Fibroblast of the aortic adventitia (primary cell): Measurements from ENCODE around the gene LIPE. TPM values are rescaled to one million over a fixed set of nuclear protein-coding genes. Genes with fewer than 3 reads are reported as not detected.
"Not testable (repeated sequence)": the region's sequence is repeated elsewhere in the genome, so short reads cannot be mapped to it uniquely, and the experiment has no call there.

ENCODE experiments used
- DNase-seq: peaks from one replicate; pipeline ENCODE4 v3.0.0-alpha.2; 2010; ENCODE audit warnings: low read depth
- H3K4me3 ChIP-seq: 2 replicates; pipeline ENCODE4 v1.5.1; 2011; ENCODE audit warnings: low read depth, mild to moderate bottlenecking, control low read depth, low read length, moderate library complexity
- CTCF ChIP-seq: IDR thresholded peaks from 2 replicates; pipeline ENCODE4 v1.5.1; 2011; ENCODE audit warnings: mild to moderate bottlenecking, low read length, control low read depth, inconsistent platforms; ENCODE audit not compliant: insufficient read depth
- total RNA-seq: library from RNA; depleted of rRNA; stranded (reverse); fragments of >200 nt; gene quantifications from 2 replicates; pipeline ENCODE4 v1.2.3, GENCODE V29; 2012; ENCODE audit warnings: low replicate concordance

The LIPE gene
- total RNA-seq, 1 donor, result 1.6 TPM

GRCh38 chr19:42469311-42470235, 42.4 kb upstream of the LIPE start:
- no peak for DNase-seq
- H3K4me3 ChIP-seq, result no peak overlapping the region
- TF ChIP-seq CTCF, result no peak

GRCh38 chr19:42468273-42468796, 41.1 kb upstream of the LIPE start:
- no peak for TF ChIP-seq CTCF
- H3K4me3 ChIP-seq, result no peak overlapping the region
- peak; percentile 66 for DNase-seq

DNA sequence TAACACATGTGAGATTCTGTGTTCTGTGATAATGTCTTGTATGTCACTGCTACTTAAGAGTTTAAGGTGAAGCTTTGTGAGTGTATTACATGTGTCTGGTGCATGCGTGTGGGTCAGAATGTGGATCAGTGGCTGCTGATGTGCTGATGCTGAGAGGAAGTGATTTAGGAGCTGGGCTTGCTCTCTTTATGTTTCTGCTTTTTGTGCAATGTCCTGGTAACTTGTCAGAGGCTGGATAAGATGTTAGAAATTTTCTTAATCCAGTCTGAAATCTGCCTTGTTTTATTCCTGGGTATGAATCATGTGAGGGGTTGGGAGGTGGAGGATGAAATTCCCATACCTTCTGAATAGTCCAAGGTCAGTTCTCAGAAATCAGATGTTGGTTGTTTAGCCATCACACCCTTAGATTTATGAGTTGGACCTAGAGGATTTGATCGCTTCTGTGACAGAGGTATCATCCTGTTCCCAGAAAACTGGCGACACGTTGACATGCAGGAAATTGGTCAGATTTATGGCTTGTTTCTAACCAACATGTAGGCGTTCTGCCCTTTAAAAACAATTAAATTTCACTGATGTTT, 40.1 kb upstream of the LIPE start:
- peak; percentile 13 for DNase-seq
- no peak overlapping the region for H3K4me3 ChIP-seq

GRCh38 chr19:42466521-42467182, 39.5 kb upstream of the LIPE start:
- peak; percentile 39 for DNase-seq
- no peak for TF ChIP-seq CTCF
- no peak overlapping the region for H3K4me3 ChIP-seq

More for the DNA sequence above, 40.1 kb upstream of the LIPE start:
- no peak for TF ChIP-seq CTCF

DNA sequence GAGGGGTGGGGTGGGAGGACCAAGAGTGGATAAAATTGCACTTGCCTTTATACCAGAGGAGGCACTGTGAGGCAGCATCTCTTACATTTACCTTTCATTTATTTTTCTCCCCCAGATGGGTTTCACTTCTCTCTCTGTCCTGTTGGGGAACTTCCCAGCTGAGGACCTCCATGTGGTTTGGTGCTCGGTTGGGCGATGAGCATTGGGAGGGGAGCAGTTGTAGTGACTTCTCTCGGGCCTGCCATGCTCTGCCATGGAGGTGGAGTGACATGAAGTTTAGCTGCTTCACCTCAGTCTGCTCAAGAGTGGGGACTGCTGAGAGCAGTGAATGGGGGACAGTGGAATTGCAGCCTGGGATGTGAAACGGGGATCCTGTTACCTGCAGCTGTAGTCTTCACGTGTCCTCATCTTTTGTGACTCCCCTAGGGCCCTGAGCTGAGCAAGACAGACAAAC, 38.7 kb upstream of the LIPE start:
- H3K4me3 ChIP-seq, result no peak overlapping the region
- no peak for DNase-seq
- no peak for TF ChIP-seq CTCF

DNA sequence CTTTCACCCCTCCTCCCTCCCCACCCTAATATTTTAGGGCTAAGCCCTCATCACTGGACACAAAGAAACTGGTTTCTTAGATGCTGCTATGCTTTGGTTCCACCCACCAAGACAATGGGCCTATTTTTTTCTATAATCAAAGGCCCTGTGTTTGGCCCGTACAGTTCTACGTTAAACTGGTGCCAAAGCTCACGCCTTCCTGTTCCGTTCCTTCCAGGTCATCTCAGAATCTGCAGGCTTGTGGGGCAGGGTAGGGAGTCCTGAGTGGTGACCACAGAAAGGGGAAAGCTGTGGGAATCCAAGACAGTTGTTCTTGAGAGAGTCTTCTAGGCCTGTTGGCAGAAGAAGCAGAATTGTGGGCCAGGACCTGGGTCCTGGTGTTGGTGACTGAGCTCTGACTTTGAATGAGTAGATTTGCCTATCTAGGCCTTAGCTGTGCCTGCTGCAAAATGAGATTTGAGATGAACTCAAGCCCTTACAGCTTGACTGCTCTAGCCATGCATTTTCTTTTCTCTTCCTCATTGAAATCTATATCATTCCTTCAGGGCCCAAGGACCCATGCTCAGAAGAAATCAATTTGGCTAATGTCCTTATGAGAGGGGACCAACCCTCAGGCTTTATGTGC, 34.6 kb upstream of the LIPE start:
- no peak for DNase-seq
- TF ChIP-seq CTCF, result no peak
- no peak overlapping the region for H3K4me3 ChIP-seq

DNA sequence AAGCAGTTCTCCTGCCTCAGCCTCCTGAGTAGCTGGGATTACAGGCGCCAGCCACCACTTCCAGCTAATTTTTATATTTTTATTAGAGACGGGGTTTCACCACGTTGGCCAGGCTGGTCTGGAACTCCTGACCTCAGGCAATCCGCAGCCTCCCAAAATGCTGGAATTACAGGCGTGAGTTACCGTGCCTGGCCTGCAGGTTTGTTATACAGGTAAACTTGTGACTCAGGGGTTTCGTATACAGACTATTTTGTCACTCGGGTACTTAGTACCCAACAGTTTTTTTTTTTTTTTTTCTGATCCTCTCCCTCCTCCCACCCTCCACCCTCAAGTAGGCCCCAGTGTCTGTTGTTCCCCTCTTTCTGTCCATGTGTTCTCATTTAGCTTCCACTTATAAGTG, 34.0 kb upstream of the LIPE start:
- not testable (repeated sequence) for DNase-seq, H3K4me3 ChIP-seq
